ENCODE data around the gene JADE3.

- TF ChIP-seq CTCF (IDR thresholded peaks at IDR 0.05; ENCODE audit: insufficient read depth, low read depth, low read length) (no peak), EZH2 (IDR thresholded peaks at IDR 0.05; ENCODE audit: insufficient read depth, low read length) (no peak)
Measured at GRCh38 chrX:46965125-46965758, 53.0 kb downstream of the JADE3 start.

Measured in astrocyte (in vitro differentiated cells and primary cell).